ENCODE data around the gene TOMT. TPM values are rescaled to one million over a fixed set of nuclear protein-coding genes. Genes with fewer than 3 reads are reported as not detected.

The TOMT gene
- total RNA-seq, 2 experiments from 2014 or later = not detected

DNA sequence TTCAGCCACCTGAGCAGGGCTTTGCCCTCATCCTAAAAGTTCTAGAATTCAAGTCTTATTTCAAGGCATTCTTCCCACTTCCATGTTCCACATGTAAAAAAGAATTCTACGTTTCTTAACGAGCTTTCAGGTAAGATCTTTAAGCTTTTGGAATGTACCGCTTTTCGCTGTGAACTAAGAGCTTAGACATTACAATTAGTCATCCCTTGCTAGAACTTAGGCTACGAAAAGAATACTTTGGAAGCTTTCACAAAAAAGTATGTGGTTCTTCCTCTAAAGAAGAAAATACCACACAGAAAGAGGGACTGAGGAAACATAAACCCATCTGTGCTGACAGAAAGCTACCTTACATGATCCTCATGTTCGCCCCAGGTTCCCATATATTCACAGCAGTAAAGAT is 27.2 kb upstream of the TOMT start:
- Mint-ChIP-seq H3K9me3 (no peaks in the 10 kb centered on the region), H3K27ac (peak overlapping the region; percentile 12), H3K4me1 (peaks cover 68% of the 10 kb centered on the region), H3K27me3 (no peaks in the 10 kb centered on the region), H3K4me3 (peak overlapping the region; percentile 88), H3K36me3 (ENCODE audit: low read depth) (peaks cover 34% of the 10 kb centered on the region)
- no peak for DNase-seq
- ChIA-PET POLR2A (interaction anchor here (0.8 to 2.9 kb wide), 5 partner anchors 9 to 147 kb away, joined by 3 to 33 read pairs (median 4); partner anchors contain the start of gene ANAPC15), CTCF (interaction anchor here (0.7 to 1.9 kb wide), 7 partner anchors 38 to 160 kb away, joined by 3 to 8 read pairs (median 4); no protein-coding TSS in a partner anchor)

DNA sequence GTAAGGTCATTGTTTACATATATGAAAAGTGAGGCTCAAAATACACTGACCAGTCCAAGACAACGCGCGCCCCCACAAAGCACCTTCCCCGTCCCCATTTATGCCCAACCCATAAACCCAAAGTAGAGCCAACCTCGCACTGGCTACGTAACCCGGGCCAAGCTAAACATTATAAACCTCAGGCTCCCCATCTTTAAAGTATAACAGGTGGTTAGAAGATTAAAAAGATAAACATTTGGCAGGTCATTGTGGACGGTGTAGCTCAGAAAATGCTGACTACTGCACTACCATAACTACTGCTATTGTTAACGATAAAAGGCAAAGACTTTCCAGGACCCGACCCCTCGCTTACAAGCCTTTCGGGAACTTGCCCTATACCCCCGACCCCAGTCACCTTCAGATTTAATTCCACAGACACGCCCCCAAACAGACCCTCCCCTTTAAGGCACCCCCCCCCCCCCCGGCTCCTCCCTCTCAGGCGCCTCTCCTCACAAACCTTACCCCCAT is 25.9 kb upstream of the TOMT start:
- ChIA-PET POLR2A (interaction anchor here (0.6 to 2.9 kb wide), 7 partner anchors 11 to 151 kb away, joined by 5 to 33 read pairs (median 6); partner anchors contain the start of genes ANAPC15, RNF121 and XNDC1N), CTCF (interaction anchor here (0.5 to 1.7 kb wide), 4 partner anchors 39 to 111 kb away, joined by 3 to 5 read pairs (median 4); no protein-coding TSS in a partner anchor)
- Mint-ChIP-seq H3K9me3 (no peaks in the 10 kb centered on the region), H3K36me3 (ENCODE audit: low read depth) (peaks cover 24% of the 10 kb centered on the region), H3K27me3 (no peaks in the 10 kb centered on the region), H3K4me3 (peak overlapping the region; percentile 88), H3K27ac (peak overlapping the region; percentile 90), H3K4me1 (peaks cover 61% of the 10 kb centered on the region)
- DNase-seq = no peak

DNA sequence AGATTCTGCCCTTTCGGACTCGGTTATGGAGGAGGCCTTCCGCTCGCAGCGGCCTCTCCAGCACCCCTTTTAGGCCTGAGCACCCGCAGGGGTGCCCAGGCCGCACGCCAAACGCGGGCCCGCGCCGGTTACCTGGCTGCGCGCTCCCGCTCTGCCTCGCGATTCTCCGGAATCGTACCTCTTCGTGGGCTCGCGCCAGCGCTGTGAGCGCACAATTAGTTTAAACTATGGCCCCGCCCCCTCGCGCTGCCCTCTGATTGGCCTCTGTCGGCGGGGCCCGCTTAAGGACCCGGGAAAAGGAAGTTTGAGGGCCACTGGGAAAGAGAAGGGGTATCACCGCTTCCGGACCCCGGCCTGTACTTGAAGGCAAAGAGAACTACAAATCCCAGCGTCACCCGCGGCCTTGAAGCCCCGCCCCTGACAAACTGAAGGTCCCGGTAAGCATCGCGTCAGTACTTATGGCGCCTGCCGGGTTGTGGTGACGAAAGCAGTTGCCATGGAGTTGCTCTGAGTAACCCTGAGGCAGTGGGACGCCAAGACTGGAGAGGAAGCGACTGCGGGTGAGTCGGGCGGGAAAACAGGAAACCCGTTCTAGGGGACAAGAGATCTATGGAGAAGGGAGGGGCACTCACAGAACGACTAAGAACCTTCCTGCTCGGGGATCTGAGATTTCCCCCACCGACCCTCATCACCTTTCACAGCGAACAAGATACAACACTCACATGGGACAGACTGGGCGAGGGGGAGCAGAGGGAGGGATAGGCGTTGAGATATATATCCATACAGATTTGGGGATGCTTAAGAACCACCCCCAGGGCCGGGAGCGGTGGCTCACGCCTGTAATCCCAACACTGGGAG is 25.2 kb upstream of the TOMT start, which contains the start of the genes LRRC51 and NUMA1:
LRRC51 (plus strand) TSS at position 525 of the 858 bp plus-strand sequence. CDS start 8,234 bp downstream, outside the sequence.
NUMA1 (minus strand) TSS at position 217 of the 858 bp plus-strand sequence. CDS start 44,599 bp downstream, outside the sequence.
- peaks cover 57% of the 10 kb centered on the region for H3K4me1 Mint-ChIP-seq
- POLR2A ChIA-PET = interaction anchor here (0.9 to 2.9 kb wide), 9 partner anchors 10 to 152 kb away, joined by 5 to 33 read pairs (median 7); partner anchors contain the start of genes ANAPC15, LAMTOR1, RNF121 and XNDC1N
- H3K27ac Mint-ChIP-seq = peak within 1 kb of the TSS; percentile 90
- peaks cover 19% of the 10 kb centered on the region for H3K36me3 Mint-ChIP-seq (ENCODE audit: low read depth)
- DNase-seq = peak; percentile 100
- CTCF ChIA-PET = interaction anchor here (0.9 to 2.2 kb wide), 5 partner anchors 10 to 64 kb away, joined by 3 to 16 read pairs (median 6); no protein-coding TSS in a partner anchor
- H3K27me3 Mint-ChIP-seq = no peaks in the 10 kb centered on the region
- no peaks in the 10 kb centered on the region for H3K9me3 Mint-ChIP-seq
- H3K4me3 Mint-ChIP-seq = peak within 1 kb of the TSS; percentile 88

DNA sequence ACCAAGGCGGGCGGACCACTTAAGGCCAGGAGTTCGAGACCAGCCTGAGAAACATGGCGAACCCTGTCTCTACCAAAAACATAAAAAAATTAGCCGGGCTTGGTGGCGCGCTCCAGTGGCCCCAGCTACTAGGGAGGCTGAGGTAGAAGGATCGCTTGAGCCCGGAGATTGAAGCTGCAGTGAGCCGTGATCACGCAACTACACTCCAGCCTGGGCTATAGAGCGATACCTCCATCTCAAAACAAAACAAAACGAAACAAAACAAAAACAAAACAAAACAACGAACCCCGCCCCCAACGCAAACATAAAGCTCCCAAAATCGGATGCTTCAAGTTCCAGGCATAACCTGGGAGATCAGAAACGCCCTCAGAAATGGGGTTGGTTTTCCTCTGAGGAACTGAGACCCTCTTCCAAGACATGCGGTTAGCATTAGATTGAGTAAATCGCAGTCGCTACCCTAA is 24.5 kb upstream of the TOMT start:
- Mint-ChIP-seq H3K4me1 (peaks cover 59% of the 10 kb centered on the region), H3K27me3 (no peaks in the 10 kb centered on the region)

DNA sequence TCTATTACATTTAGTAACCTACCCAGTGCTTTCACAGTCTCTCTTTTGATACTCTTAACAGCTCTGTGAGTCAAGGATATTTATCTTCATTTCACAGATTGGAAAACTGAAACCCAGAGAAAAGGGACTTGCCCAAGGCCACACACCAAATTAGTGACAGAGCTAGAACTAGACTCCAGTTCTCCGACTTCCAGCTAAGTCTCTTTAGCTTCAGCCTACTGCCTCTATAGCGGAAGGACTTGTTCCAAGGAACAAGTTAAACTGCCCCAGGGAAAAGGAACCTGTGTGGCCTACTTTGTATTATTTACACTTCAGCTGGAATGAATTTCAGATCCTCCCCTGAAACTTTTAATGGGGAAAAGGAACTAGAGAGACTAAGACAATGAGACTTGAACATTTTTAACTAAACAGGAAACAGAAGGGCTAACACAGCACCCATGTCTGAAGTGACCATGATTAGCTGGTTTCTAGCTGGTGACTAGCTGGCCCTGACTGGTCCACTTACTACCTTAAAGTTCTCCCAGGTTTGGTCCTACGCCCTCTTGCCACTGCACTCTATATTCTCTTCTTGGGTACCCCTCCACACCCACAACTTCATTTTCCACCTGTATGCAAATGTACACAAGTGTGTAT is 23.8 kb upstream of the TOMT start:
- CTCF ChIA-PET = interaction anchor here (1.0 to 2.2 kb wide), 7 partner anchors 9 to 352 kb away, joined by 3 to 16 read pairs (median 4); partner anchors contain the start of gene CLPB
- POLR2A ChIA-PET = interaction anchor here (1.4 to 2.3 kb wide), 7 partner anchors 10 to 153 kb away, joined by 3 to 22 read pairs (median 6); partner anchors contain the start of genes ANAPC15, LAMTOR1, RNF121 and XNDC1N
- peak overlapping the region; percentile 90 for H3K27ac Mint-ChIP-seq
- H3K4me3 Mint-ChIP-seq = peak overlapping the region; percentile 88
- H3K36me3 Mint-ChIP-seq (ENCODE audit: low read depth) = peaks cover 14% of the 10 kb centered on the region
- H3K4me1 Mint-ChIP-seq = peaks cover 61% of the 10 kb centered on the region
- no peaks in the 10 kb centered on the region for H3K9me3 Mint-ChIP-seq
- no peaks in the 10 kb centered on the region for H3K27me3 Mint-ChIP-seq
- no peak for DNase-seq

More for the DNA sequence above, 24.5 kb upstream of the TOMT start:
- no peak for DNase-seq
- CTCF ChIA-PET = interaction anchor here (1.0 to 2.2 kb wide), 6 partner anchors 9 to 353 kb away, joined by 3 to 16 read pairs (median 5); partner anchors contain the start of gene CLPB
- POLR2A ChIA-PET = interaction anchor here (1.4 to 2.3 kb wide), 7 partner anchors 11 to 153 kb away, joined by 3 to 22 read pairs (median 6); partner anchors contain the start of genes ANAPC15, LAMTOR1, RNF121 and XNDC1N
- peaks cover 18% of the 10 kb centered on the region for H3K36me3 Mint-ChIP-seq (ENCODE audit: low read depth)
- H3K27ac Mint-ChIP-seq = peak overlapping the region; percentile 90
- H3K9me3 Mint-ChIP-seq = no peaks in the 10 kb centered on the region
- H3K4me3 Mint-ChIP-seq = peak overlapping the region; percentile 88

DNA sequence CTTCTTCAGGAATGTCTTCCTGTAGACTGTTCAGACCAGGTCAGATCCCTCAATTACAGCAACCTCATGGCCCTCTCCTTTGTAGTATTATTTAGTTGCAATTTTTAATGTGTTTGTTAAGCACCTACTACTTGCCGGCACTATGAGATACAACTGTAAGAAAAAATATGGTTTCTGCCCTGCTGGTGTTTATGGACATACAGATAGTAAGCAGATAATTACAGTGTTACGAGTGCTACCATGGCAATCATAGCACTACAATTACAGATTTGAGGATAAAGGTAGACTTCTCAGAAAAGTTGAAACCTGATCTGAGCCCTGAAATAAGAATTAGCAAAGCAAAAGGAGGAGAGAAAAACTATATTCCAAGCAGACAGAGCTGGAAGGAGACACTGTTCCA is 22.3 kb upstream of the TOMT start:
- CTCF ChIA-PET = no interaction called here
- POLR2A ChIA-PET = interaction anchor here (1.4 kb wide), 1 partner anchor 43 kb away, joined by 4 read pairs; no protein-coding TSS in a partner anchor
- H3K27me3 Mint-ChIP-seq = no peaks in the 10 kb centered on the region
- peaks cover 52% of the 10 kb centered on the region for H3K4me1 Mint-ChIP-seq
- no peak overlapping the region for H3K4me3 Mint-ChIP-seq
- peaks cover 14% of the 10 kb centered on the region for H3K36me3 Mint-ChIP-seq (ENCODE audit: low read depth)
- no peak overlapping the region for H3K27ac Mint-ChIP-seq
- H3K9me3 Mint-ChIP-seq = no peaks in the 10 kb centered on the region
- DNase-seq = no peak

DNA sequence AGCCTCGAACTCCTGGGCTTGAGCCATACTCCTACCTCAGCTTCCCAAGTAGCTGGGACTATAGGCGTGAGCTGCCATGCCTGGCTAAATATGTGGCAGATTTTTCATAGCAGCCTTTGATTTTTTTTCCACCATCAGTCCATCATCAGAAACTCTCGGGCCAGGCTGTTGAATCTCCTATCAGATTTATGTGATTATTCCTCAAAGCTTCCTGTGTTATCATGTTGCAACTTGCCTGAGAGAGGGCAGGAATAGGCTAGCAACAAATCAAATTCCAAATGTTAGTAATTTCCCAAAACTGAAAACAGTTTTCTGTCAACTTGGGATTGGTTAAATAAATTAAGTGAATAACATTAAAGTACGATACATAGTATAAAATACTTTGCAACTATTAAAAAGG is 21.6 kb upstream of the TOMT start:
- ChIA-PET POLR2A (interaction anchor here (1.3 to 1.4 kb wide), 2 partner anchors 15 to 43 kb away, joined by 4 to 5 read pairs; no protein-coding TSS in a partner anchor), CTCF (interaction anchor here (0.9 kb wide), 1 partner anchor 51 kb away, joined by 5 read pairs; no protein-coding TSS in a partner anchor)
- Mint-ChIP-seq H3K27me3 (no peaks in the 10 kb centered on the region), H3K4me3 (no peak overlapping the region), H3K36me3 (ENCODE audit: low read depth) (peaks cover 9% of the 10 kb centered on the region), H3K9me3 (no peaks in the 10 kb centered on the region), H3K27ac (no peak overlapping the region), H3K4me1 (peaks cover 47% of the 10 kb centered on the region)
- no peak for DNase-seq

DNA sequence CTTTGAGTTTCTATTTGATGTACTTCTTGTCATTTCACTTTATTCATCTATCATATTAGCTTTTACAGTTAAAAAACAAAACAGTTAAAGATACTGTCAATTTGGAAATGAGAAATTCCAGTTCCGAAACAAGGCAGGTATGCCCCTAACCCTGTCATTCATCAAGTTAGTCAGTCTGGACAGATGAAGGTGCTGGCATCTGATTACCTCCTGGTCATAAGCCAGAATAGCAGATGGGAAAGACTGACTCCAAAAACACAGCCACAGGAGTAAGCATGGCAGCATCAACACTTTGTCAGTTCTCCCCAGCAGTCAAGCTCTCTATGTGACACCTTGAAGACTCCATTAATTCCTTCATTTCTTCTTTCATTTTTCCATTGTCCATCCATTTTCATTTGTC is 20.8 kb upstream of the TOMT start:
- no peaks in the 10 kb centered on the region for H3K9me3 Mint-ChIP-seq
- CTCF ChIA-PET = interaction anchor here (0.7 to 4.0 kb wide), 4 partner anchors 51 to 1513 kb away, joined by 3 to 29 read pairs (median 4); no protein-coding TSS in a partner anchor
- no peaks in the 10 kb centered on the region for H3K27me3 Mint-ChIP-seq
- POLR2A ChIA-PET = interaction anchor here (1.2 to 2.8 kb wide), 5 partner anchors 14 to 90 kb away, joined by 3 to 12 read pairs (median 5); partner anchors contain the start of gene ANAPC15
- H3K36me3 Mint-ChIP-seq (ENCODE audit: low read depth) = peaks cover 13% of the 10 kb centered on the region
- no peak for DNase-seq
- H3K27ac Mint-ChIP-seq = no peak overlapping the region
- H3K4me3 Mint-ChIP-seq = no peak overlapping the region
- peaks cover 44% of the 10 kb centered on the region for H3K4me1 Mint-ChIP-seq

DNA sequence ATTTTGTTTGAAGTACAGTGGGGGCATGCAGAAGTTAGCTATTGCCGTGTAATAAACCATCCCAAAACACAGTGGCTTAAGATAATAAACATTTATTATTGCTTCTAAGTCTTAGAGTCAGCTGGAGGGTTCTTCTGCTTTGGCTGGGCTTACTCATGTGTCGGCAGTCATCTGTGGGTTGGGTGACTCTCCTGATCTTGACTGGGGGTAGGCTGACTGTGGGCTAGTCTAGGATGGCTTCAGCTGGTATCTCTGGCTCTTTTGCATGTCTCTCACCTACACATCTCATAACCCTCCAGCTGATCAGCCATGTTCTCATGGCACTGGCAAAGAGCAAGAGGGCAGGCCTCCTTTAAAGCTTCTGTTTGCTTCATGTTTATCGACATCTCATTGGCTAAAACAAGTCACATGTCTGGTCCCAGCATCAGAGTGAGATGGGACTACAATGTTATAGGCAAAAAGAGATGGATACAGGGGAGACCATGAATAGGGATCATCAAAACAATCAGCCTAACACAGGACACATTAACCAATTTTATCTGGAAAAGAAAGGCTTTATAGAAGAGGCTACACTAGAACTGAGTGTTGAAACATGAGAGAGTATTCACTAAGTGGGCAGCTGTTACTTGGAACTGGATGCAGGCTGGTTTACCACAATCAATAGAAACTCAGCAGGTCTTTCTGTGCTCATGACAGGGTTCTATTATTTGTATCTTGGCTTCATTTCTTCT is 19.9 kb upstream of the TOMT start:
- ChIA-PET CTCF (interaction anchor here (0.6 to 4.0 kb wide), 3 partner anchors 45 to 446 kb away, joined by 3 to 29 read pairs (median 4); no protein-coding TSS in a partner anchor), POLR2A (interaction anchor here (0.7 to 2.8 kb wide), 7 partner anchors 14 to 158 kb away, joined by 3 to 12 read pairs (median 5); partner anchors contain the start of genes ANAPC15 and XNDC1N)
- H3K4me3 Mint-ChIP-seq = no peak overlapping the region
- H3K36me3 Mint-ChIP-seq (ENCODE audit: low read depth) = peaks cover 14% of the 10 kb centered on the region
- H3K9me3 Mint-ChIP-seq = no peaks in the 10 kb centered on the region
- H3K27me3 Mint-ChIP-seq = no peaks in the 10 kb centered on the region
- no peak for DNase-seq
- H3K4me1 Mint-ChIP-seq = peaks cover 40% of the 10 kb centered on the region
- no peak overlapping the region for H3K27ac Mint-ChIP-seq

DNA sequence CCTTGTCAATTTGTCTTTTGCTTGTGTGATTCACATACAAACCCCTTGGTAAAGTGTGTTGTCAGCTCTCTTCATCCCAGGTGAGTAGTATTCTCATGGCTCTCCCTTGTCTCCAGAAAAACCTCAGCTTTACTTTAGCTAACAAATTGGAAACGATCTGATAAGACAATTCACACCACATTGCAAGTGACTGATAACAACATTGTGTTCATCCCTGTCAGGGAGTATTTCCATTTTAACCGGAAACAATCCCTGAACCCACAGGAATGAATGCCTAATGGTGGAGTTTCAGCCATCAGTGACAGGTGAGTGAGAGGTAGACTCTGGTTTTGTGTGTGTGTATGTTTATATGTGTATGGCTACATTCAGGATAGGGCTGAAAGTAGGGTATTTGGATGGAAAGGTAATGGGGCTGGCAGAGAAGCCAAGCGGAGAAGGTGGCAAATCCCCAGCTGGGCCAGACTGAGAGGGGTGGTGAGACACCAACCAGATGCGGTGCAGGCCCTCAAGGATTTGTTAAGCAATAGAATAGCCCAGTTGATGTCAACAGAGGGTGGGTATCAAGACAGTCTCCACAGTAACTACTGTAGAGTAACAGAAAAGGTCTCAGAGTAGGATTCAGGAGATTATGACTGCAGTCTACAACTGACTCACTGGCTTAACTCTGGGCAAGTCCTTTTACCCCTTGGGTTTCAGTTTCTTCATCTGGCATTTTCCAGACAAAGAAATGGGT is 17.5 kb upstream of the TOMT start:
- Mint-ChIP-seq H3K36me3 (ENCODE audit: low read depth) (peaks cover 14% of the 10 kb centered on the region), H3K4me3 (no peak overlapping the region), H3K27me3 (no peaks in the 10 kb centered on the region), H3K27ac (no peak overlapping the region), H3K9me3 (no peaks in the 10 kb centered on the region), H3K4me1 (peaks cover 26% of the 10 kb centered on the region)
- ChIA-PET CTCF (interaction anchor here (4.0 kb wide), 1 partner anchor 63 kb away, joined by 29 read pairs; no protein-coding TSS in a partner anchor), POLR2A (interaction anchor here (2.4 kb wide), 1 partner anchor 13 kb away, joined by 9 read pairs; no protein-coding TSS in a partner anchor)
- DNase-seq = no peak
